ELF-1 (cell line): ENCODE results near the gene SMDT1.
"Not testable (repeated sequence)": the region's sequence is repeated elsewhere in the genome, so short reads cannot be mapped to it uniquely, and the experiment has no call there.

Source experiments
- DNase-seq: peaks from one replicate; pipeline ENCODE4 v3.0.0-alpha.2; 2016; ENCODE audit warnings: low read depth, low spot score

Gene SMDT1

DNA sequence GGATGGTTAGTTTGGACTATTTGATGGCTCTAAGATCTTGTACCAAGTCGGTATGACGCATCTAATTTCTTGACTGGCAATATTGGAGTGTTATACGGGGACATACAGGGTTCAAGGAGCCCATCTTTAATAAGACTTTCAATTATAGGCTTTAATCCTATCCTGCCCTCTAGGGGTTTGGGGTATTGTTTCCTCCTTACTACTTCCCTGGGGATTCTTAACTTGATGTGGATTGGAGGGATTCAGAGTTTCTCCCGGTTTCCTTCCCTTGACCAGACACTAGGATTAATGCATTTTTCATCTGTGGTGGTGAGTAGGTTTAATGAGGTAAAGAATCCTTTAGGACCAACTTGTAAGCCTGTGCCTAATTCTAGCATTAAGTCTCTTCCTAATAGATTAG, 32.3 kb downstream of the SMDT1 start:
- no peak for DNase-seq

DNA sequence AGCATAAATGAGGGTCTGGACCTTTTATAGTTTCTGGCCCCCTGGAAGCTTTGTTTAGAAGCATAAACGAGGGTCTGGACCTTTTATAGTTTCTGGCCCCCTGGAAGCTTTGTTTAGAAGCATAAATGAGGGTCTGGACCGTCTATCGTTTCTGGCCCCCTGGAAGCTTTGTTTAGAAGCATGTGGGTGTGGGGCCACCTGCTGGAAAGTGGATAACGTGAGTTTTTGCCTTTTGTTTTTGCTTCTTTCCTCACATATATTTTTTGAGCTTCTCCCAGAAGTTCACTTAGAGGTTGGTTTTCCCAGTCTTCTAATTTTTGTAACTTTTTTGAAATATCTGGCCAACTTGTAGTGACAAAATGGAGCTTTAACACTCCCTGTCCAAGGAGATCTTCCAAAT, 33.3 kb downstream of the SMDT1 start:
- not testable (repeated sequence) for DNase-seq

DNA sequence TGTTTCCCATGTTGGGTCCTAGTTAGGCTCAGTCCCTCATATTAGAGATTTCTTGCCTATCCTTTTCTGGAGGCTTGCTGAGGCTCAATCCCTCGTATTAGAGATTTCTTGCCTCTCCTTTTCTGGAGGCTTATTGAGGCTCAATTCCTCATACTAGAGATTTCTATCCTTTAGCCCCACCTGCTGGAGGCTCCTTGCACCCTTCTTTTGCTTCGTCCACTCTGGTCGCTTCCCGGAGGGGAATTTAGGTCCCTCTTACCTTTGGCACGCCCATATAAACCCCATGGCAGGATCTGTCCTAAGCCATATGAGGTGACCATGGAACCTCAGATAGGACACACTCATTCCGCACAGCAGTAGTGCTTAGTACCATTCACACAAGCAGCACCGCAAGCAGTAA, 35.2 kb downstream of the SMDT1 start:
- DNase-seq: no peak

DNA sequence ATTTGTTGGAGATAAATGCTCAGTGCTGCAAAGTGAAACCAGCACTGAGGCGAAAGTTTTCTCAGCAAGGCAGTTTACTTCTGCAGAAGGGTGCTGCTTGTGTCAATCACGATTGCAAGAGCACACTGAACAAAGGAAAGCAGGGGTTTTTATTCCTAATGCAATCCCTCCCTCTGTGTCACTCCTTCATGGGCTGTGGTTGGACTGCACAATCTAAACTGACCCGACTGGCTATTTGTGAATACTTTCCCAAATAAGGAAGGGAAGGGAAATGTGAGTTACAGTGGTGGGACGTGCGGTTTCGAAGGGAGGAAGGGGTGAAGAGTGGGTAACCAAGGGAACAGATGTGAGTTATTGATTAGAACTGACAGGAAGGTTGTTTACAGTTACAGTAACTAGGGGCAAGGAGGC, 35.9 kb downstream of the SMDT1 start:
- not testable (repeated sequence) for DNase-seq

DNA sequence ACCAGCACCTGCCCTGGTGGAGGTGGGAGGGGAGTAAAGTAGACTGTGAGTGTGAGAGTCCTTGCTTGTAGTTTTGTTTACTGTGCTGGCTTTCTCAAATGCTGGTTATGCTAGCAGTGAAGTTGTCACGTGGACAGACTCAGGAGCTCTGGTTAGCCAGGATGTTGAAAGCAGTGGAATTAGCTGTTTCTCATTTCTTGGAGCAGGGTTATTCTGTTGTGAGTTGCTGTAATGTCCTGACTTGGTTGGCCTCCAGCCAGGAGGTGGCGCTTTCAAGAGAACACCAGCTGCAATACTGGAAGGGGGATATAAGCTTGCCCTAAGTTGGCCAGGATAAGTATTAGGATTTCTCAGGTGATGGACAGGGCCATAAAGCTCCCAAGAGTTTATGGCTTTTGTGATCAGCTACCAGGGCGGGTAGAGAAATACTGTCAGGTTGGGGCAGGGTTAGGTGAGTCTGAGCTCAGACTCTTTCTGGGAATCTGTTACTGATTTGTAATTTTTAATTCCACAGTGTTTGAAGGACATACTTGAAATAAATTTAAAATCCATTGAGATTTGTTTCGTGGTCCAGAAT, 37.4 kb downstream of the SMDT1 start:
- DNase-seq: no peak

DNA sequence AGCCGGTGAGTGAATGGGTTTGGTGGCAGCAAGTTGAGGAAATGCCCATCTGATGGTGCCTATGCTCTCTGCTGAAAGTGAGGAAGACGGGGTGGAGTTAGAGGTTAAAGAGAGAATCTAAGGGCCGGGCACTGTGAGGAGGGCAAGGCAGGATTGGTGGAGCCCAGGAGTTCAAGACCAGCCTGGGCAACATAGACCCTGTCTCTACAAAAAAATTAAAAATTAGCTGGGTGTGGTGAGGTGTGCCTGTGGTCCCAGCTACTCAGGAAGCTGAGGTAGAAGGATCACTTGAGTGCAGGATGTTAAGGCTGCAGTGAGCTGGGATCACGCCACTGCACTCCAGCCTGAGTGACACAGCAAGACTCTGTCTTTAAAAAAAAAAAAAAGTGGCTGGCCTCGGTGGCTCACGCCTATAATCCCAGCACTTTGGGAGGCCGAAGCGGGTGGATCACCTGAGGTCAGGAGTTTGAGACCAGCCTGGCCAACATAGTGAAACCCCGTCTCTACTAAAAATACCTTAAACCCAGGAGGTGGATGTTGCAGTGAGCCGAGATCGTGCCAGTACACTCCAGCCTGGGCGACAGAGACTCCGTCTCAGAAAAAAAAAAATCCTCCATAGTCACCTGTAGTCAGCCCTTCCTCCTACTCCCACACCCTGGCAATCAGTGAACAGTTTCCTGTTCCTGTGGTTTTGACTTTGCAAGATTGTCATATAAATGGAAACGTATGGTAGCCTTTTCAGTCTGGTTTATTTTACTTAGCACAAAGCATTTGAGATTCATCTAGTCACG, 40.9 kb downstream of the SMDT1 start:
- DNase-seq: not testable (repeated sequence)

DNA sequence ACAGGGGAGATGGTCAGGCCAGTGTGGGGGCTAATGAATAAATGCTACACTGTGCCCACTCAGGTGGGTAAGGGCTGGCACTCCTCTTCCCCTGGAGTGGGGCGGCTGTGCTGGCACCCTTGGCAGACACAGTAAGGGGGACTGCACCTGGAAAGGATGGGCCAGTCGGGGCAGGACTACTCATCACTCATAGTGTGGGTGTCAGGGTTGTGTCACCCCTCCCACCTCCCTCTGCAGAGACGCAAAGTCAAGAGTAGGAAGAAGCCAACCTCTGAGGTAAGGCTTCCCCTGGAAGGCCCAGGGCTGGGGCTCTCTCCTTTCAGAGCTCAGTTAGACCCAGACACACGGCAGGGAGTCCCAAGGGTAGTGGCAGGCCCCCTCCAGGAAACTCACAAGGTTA, 44.0 kb downstream of the SMDT1 start:
- DNase-seq: not testable (repeated sequence)

DNA sequence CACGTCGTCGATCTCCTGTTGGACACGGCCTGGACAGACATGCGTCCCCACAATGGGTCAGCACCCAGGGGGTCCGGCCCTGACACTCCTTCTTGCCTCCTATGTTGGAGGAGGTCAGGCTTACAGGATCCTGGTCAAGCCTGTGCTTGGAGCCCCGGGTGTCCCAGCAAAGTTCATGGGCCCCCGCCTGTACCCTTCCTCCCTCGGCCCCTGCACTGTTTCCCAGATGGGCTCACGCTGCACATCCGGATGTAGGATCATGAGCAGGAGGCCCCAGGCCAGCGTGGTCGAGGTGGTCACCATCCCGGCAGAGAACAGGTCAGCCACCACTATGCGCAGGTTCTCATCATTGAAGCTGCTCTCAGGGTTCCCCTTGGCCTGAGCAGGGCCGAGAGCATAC, 48.1 kb downstream of the SMDT1 start:
- no peak for DNase-seq

DNA sequence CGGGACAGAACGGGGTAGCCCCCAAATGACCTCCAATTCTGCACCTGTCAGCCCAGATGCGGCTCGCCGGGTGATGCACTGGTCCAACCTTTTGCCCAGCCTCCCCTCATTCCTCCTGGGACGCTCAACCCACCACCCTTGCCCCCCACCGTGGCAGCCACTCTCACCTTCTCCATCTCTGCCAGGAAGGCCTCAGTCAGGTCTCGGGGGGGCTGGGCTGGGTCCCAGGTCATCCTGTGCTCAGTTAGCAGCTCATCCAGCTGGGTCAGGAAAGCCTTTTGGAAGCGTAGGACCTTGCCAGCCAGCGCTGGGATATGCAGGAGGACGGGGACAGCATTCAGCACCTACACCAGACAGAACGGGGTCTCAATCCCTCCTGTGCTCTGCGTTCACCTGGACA, 48.5 kb downstream of the SMDT1 start:
- DNase-seq: not testable (repeated sequence)

DNA sequence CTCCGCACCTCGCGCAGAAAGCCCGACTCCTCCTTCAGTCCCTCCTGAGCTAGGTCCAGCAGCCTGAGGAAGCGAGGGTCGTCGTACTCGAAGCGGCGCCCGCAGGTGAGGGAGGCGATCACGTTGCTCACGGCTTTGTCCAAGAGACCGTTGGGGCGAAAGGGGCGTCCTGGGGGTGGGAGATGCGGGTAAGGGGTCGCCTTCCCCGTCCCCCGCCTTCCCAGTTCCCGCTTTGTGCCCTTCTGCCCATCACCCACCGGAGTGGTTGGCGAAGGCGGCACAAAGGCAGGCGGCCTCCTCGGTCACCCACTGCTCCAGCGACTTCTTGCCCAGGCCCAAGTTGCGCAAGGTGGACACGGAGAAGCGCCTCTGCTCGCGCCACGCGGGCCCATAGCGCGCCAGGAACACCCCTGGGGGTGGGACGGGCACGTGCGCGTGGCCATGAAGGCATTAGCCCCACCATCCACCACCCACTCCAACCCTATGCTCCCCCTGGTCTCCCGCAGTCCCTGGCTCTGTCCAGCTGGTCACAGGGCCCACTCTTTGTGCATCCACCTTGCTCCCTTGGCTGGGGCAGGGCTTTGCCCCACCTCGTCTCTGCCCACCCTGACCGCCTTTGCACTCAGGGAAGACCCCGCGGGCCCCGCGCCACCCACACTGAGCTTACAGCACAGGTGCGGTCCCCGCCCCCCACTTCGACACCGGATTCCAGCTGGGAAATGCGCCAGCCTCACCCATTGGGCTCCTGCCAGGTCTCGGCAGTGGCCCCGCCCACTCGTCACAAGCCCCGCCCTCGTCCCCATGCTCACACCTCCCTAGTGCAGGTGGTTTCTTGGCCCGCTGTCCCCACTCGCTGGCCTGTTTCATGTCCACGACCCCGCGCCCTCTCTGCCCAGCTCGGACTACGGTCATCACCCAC, 49.5 kb downstream of the SMDT1 start:
- DNase-seq: not testable (repeated sequence)

DNA sequence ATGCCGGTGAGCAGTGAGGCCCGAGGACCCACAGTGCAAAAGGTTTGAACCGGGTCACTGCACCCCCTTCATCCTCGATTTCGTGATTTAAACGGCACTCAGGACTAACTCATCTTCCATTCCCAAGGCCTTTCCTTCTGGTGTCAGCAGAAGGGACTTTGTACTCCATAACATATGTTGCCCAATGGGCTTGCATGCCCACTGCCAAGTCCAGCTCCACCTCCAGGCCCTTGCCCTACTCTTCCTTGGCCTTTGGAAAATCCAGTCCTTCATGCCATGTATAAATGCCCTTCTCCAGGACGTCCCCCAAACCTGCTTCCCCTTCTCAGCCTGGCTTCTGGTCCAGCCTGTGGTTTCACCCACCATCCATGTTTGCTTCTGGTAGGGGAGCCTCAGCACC, 50.7 kb downstream of the SMDT1 start:
- not testable (repeated sequence) for DNase-seq

DNA sequence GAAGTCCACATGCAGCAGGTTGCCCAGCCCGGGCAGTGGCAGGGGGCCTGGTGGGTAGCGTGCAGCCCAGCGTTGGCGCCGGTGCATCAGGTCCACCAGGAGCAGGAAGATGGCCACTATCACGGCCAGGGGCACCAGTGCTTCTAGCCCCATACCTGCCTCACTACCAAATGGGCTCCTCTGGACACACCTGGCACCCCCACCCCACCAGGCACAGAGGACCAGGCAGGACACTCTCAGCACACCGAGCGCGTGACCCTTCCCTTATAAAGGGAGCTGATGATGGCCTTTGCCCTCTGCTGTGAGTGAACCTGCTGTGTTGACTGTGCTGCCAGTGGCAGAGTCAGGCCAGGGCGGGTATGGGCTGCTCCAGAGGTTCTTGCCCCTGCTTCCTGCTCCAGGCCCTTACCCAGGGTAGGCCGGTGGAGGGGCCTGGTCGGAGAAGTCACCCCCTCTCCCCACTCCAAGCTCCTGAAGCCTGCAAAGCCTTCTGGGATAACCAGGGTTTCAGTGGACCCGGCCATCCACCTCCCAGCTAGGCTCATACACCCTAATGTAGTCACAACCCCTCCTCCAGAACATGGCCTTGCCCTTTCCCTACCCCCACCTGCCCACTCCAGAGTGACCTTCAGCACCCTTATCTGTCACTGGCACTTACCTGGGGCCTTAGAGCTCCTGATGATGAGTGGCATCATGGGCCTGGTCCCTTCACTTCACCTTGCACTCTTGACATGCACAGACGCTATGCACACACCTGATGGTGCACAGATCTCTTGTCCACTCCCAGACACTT, 51.3 kb downstream of the SMDT1 start, which contains the start of gene CYP2D6:
Gene CYP2D6 (minus strand): TSS at position 172 of the 793 bp plus-strand sequence. CDS start 19 bp downstream, at position 153.
- DNase-seq: not testable (repeated sequence)

DNA sequence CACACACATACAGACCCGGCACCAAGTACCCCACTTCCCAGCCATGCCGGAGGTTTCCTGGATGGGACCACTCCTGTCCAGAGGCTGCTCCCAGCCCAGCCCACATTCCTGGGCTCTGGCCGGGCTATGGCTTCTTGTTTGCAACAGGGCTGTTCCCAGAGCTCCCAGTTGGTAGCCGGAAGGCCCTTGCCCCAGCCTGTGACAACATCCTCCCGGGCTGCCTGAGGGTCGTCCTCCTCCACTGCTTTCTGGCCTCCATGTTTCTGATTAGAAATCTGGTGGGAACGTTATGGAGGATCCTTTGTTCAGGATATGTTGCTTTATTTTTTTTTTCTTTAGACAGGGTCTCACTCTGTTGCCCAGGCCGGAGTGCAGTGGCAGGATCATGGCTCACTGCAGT, 52.1 kb downstream of the SMDT1 start:
- no peak for DNase-seq

DNA sequence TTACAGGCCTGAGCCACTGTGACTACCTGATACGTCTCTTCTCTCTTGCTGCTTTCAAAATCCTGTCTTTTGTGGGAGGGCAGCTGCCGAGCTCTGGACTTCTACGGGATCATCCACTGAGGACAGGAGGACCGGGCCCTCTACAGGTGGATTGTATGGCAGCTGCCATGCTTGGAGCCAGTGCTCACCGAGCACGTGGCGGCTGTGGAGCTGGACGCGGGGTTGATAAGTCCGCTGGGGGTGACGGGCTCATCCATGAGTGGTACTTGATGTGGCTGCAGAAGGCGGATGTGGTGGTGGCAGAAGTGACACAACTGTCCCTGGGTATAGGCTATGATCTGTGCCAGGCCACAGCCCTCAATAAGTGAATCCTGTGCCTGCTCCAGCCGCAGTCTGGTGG, 53.0 kb downstream of the SMDT1 start:
- no peak for DNase-seq
